Fibroblast of the conjunctiva (primary cell): Measurements from ENCODE around the gene SHMT1.
"Not testable (repeated sequence)": the region's sequence is repeated elsewhere in the genome, so short reads cannot be mapped to it uniquely, and the experiment has no call there.

Experiments used
- DNase-seq: peaks from one replicate; pipeline ENCODE4 v3.0.0-alpha.2; 2010; ENCODE audit warnings: low read depth

SHMT1 gene

DNA sequence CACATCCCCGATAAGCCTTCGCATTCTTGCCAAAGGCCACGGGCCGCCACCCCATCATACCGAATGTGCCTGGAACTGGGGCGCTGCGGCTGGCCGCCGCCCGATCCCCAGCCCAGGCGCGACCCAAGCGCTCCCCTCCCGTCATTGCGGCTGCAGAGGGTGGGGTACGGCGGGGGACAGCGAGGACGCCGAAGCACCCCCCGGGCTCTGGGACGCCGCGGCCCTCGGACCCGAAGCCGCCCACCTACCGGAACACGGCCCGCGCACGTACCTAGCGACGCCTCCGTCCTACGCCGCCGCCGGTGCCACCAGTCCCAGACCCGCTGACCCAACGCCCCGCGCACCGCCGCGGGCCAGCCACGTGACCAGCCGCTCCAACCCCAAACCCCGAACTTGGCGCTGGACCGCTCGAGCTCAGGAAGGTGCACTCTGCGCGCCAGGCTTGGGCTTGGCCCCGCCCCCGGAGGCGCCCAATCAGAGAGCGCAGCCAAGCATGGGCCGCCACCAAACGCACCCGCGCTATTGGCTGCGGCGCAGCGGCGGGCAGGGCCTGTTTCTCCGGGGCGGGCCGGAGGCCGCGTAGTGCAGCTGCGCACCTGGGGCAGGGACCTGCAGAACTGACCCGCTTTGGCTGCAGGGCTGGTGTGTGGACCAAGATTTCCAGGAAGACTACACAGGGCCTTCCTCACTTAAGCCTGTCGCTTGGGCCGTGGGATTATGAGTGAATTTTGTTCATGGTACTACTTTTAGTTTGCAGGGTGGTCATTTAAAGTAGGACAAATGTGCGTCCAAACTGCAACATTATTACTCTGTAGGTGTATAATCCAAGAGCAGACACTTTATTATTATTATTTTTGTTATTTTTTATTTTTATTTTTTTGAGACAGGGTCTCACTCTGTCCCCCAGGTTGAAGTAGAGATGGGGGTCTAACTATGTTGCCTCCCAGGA lies at the start of gene SHMT1:
TSS of gene SHMT1 (minus strand) at position 450 of the 949 bp plus-strand sequence. CDS start 7,569 bp downstream, outside the sequence.
- peak; percentile 67 for DNase-seq

DNA sequence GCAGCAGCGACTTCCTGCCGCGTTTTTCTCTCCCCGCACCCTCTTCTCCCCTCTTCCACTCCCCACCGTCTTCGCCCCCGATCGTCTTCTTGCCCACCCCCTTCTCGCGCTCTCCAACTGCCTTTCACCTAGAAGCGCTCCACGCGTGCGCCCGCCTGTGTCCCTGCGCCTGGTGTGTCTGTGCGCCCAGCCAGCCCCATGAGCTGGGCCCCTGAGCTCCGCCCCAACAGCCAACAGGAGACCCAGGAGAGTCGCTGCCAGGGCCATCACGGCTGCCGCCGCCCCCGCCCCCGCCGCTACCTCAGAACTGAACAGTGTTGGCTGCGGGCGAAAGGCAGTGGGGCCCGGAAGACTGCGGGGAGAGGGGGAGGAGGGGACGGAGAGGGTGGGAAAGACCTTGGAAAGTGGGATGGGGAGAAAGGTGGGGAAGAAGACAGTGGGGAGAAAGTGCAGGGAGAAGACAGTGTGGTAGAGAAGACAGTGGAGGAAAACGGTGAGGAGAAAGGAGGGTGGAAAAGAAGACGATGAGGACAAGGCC lies 48.7 kb upstream of the SHMT1 start:
- DNase-seq: not testable (repeated sequence)

DNA sequence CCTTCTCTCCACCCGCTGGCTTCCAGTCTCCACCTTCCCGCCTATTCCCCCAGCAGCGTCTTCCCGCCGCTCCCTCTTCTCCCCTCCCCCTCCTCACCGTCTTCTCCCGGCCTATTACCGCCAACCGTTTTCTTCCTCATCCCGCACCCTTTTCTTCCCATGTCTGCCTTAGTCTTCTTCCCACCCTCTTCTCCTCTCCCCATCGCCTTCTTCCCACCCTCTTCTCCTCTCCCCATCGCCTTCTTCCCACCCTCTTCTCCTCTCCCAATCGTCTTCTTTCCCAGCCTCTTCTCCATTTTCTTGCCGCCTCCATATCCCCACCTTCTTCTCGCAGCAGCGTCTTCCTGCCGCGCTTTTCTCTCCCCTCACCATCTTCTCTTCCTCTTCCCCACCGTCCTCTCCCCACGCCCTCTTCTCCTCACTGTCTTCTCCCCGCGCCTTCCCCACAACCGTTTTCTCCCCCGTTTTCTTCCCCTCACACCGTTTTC lies 48.1 kb upstream of the SHMT1 start:
- DNase-seq: peak; percentile 47

DNA sequence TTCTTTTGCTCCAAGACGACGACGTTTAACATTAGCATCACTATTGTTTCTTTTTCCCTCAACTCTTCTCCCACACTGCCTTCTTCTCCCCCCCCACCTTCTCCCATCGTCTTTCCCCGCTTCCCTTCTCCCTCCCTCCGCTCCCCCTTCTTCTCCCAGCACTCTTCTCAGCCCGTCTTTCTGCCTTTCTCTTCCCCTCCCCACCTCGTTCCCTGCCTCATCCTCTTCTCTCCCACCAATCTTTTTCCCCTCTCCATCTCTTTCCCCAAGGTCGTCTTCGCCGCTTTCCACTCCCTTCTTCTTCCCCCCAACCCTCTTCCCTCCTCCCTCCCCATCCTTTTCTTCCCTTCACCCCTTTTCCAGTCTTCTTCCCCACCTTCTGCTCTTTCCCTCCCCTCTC lies 47.4 kb upstream of the SHMT1 start:
- not testable (repeated sequence) for DNase-seq

DNA sequence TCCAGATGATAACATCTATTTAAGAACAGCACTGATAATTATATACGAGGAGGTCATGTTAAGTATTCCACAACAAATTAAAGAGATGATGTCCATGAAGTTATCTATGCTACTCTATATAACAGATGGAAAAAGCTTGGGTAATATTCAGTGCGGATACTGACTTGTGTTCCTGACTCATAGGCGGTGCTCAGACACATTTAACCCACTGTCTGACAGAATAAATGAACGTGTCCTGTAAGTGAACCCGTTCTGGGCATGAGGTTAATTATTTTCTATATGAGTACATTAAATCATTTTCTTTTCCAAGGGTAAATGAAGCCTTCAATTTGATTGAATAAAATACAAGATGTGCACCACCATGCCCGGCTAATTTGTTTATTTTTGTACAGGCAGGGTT lies 46.0 kb upstream of the SHMT1 start:
- DNase-seq: not testable (repeated sequence)

DNA sequence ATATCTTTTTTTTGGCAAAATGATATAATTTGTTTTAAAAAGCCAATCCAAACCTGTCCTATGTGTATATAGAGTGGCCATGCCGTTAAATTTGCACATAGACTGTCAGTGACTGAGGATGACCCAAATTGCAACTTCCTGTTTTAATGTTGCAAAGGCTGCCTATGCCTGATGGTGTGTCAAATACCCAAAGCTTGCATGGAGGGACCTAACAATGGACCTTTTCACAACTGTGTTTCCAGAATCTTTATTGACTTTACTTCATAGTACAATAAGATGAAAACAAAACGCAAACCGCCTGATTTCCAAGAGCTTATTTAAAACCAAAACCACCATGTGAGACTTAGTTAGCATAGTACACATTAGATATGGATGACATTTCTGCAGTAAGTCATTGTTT lies 45.6 kb upstream of the SHMT1 start:
- not testable (repeated sequence) for DNase-seq

DNA sequence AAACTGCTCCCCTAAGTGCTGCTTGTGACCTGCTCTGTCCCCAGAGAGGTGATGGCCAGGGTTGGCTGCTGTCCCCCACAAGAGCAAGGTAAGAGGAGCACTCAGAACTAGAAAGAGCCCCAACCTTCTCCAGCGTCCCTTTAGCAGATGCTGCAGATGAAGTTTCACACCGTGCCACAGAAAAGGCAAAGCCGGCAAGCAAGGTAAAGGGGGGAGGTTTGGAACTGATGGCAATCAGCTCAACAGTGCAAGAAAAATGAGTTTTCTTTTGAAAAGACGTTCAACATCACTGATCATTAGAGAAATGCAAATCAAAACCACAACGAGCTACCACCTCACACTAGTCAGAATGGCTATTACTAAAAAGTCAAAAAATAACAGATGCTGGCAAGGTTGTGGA lies 40.3 kb upstream of the SHMT1 start:
- not testable (repeated sequence) for DNase-seq

DNA sequence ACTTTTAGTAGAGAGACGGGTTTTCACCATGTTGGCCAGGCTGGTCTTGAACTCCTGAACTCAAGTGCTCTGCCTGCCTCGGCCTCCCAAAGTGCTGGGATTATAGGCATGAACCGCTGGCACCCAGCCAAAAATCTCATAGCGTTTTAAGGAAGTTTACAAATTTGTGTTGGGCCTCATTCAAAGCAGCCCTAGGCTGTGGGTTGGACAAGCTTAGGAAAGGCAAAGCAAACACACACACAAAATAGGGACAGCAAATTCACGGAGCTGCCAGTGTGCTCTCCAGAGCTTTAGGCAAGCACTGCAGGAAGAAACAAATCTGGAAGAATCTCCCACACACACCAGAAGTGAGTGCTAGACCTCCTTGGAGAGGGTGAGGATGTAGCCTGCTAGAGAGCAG lies 39.8 kb upstream of the SHMT1 start:
- not testable (repeated sequence) for DNase-seq

DNA sequence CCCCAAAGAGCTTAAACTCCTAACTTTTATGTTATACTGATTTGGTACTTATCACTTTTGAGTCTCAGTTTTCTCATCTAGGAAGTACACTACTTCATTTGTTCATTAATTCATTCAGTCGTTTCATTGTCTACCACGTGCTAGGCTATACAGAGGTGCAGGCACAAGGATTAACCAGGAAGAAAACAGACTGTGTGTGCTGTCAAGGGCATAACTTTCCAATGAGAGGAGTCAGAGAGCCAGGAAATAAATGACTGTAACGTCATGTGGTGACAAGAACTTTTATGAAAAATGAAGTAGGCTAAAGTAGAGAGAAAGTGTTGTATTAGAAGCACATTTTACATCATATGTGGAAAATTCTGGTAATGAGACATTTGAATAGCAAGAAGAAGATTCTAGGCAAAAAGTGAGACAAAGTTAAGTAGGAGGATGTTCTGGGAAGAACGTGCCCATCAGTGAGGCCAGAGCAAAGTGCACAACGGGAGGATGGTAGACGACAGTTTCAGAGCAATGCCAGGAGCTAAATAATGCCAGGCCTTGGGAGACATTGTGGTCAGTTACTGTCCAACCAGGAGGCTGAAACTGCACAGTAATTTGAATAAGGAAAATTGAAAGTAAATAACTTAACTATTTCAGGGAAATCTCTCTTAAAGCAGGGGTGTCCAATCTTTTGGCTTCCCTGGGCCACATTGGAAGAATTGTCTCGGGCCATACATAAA lies 38.7 kb upstream of the SHMT1 start:
- DNase-seq: not testable (repeated sequence)

DNA sequence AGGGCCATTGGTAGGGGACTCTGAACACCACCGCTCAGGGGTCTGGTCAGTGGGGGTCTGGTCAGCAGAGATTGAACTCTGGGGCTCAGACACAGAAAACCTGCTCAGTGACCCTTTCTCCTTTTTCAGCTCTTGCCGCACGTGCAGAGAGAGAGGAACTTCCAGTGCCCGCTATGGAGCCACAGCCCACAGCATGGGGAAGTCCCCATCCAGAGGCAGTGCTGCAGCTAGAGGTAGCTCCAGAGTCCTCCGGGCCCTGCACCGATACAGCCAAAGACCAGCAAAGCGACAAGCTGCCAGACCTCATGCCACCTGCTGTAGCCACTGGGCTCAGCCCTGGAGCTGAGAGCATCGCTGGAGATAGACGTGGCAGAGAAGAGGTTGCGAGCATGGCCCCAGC lies 25.4 kb upstream of the SHMT1 start:
- DNase-seq: not testable (repeated sequence)

DNA sequence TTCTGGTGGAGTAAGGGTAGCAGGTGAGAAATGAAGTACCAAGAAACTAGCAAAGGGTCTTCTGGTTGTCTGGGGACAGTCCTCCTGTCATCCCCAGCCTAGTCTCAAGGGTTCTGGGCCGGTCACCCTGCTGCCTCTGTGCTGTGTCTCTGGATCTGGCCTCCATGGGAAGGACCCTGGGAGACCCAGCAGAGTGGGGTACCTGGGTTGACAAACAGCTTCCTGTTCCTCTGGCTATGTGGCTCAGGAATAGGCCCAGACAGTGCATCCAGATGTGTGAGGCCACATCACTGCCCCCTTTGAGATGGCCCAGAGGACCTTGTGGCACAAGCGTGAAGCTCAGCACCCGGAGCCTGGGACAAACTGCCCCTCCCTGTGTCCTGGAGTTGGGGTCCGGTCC lies 24.9 kb upstream of the SHMT1 start:
- not testable (repeated sequence) for DNase-seq

DNA sequence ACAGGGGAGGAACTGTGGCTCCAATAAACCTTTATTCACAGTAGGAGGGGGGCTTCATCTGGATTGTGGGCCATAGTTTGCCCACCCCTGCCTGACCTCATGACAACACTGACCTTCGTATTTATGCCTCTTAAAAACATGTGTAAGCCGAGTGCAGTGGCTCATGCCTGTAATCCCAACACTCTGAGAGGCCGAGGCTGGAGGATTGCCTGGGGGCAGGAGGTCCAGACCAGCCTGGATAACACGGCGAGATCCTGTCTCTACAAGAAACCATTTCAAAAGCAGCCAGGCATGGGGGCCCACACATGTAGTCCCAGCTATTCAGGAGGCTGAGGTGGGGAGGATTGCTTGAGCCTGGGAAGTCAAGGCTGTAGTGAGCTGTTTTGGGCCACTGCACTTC lies 24.2 kb upstream of the SHMT1 start:
- DNase-seq: not testable (repeated sequence)

DNA sequence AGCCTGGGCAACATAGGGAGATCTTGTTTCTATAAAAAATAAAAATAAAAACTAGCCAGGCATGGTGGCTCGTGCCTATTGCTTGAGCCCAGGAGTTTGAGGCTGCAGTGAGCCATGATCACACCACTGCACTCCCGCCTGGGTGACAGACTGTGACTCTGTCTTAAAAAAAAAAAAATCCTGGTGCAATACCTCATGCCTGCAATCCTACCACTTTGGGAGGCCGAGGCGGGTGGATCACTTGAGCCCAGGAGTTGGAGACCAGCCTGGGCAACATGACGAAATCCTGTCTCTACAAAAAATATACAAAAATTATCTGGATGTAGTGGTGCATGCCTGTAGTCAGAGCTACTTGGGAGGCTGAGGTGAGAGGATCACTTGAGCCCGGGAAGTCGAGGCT lies 20.9 kb upstream of the SHMT1 start:
- DNase-seq: not testable (repeated sequence)

DNA sequence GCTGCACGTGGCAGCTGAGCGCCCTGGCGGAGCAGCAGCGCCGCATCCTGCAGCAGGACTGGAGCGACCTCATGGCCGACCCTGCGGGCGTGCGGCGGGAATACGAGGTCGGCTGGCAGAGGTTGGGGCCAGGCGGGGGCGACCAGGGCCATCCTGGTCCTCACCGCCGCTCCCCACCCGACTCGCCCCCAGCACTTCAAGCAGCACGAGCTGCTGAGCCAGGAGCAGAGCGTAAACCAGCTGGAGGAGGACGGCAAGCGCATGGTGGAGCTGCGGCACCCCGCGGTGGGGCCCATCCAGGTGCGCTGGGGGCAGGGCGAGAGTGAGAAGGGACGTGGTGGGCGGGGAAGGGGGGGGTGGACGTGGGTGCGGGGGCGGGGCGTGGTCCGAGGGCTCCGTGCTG lies 19.7 kb upstream of the SHMT1 start:
- DNase-seq: not testable (repeated sequence)

DNA sequence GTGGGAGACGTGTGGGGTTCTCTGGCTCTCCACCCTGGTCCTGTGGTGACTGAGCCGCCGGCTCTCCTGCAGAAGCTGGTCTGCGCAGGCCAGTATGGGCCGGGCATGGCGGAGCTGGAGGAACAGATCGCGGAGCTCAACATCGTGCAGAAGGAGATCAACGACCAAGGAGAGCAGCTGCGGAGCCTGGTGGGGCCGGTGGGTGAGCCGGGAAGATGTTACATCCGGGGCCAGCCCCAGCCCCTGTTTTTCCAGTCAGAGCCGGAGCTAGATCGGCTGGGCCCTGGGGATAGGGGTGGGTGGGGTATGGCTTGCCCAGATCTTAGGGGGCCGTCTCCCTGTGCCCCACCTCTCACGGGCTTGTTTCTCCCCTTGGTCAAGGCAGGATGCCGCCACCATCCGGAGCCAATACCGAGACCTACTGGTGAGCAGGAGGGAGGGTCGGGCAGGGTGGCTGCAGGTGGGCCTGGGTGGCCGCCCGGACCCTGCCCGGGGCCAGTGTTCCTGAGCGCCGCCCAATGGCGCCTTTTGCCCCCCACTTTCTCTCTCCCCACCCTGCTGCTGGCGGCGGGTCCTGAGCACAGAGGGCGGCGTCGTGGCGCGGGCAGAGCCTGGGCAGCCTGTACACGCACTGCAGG lies 19.2 kb upstream of the SHMT1 start:
- DNase-seq: no peak

DNA sequence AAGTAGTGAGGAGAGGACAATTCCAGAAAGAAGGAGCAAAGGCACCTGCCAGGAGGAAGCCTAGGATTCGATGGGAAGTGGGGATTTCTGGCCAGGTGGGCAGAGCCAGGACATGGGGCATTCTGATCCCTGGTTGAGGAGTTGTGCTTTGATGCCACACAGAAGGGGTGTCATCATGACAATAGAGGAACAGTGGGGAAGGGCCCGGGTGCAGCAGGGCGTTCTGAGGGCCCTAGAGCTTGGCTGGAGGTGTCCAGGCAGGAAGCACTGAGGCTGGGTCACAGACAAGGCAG lies 18.5 kb upstream of the SHMT1 start:
- DNase-seq: no peak

DNA sequence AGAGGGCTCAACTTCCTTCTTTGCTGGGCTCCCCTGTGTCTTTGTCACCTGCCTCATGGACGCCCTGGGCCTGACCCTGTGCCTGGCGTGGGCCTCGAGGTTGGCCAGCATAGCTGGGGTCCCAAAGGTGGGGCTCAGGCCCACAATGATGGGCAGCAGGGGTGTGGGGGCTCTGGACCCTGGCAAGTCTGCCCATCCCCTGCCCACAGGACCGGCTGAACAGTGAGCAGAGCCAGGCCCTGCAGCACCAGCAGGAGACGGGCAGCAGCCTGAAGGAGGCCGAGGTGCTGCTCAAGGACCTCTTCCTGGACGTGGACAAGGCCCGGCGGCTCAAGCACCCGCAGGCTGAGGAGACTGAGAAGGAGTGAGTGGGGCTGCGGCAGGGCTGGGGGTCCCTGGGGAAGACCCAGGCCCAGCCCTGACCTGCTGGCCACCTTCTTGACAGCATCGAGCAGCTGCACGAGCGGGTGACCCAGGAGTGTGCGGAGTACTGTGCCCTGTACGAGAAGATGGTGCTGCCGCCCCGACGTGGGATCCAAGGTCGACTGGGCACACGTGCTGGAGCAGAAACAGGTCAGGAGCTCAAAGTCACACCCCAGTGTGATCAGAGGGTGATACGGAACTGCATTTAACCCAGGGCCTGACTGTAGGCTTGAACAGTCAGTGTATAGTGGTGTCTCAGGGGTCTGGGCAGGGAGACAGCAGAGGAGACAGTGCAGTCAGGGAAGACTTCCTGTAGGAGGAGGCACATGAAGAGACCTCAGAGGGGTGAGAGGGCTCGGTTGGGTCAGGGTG lies 18.0 kb upstream of the SHMT1 start:
- DNase-seq: no peak

DNA sequence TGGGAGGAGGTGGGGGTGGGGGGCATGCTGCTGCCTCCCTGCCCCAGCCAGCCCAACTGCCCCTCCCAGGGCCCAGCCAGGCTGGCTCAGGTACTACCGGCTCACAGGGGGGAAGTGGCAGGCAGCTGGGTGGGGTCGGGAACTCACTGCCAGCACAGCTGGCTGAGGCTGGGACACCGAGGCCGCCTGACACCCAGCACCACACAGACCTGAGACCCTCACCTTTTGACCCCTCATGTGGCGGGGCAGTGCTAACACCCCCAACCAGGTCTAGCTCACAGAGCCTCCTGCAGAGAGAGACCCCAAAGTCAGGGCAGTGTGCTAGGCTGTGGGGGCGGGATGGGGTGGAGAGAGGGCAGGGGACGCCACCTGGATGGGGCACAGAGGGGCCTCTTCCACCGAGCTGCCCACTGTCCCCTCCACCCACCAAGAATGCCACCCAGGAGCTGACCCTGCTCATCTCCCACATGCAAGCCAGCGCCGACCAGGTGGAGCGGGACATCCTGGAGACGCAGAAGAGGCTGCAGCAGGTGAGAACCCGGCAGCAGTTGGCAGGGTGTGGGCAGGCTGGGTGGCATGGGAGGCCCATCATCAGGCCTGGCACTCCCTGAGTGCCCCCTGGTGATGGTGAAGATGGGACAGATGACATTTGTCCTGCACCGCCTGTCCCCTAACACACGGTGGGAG lies 17.3 kb upstream of the SHMT1 start:
- DNase-seq: no peak

DNA sequence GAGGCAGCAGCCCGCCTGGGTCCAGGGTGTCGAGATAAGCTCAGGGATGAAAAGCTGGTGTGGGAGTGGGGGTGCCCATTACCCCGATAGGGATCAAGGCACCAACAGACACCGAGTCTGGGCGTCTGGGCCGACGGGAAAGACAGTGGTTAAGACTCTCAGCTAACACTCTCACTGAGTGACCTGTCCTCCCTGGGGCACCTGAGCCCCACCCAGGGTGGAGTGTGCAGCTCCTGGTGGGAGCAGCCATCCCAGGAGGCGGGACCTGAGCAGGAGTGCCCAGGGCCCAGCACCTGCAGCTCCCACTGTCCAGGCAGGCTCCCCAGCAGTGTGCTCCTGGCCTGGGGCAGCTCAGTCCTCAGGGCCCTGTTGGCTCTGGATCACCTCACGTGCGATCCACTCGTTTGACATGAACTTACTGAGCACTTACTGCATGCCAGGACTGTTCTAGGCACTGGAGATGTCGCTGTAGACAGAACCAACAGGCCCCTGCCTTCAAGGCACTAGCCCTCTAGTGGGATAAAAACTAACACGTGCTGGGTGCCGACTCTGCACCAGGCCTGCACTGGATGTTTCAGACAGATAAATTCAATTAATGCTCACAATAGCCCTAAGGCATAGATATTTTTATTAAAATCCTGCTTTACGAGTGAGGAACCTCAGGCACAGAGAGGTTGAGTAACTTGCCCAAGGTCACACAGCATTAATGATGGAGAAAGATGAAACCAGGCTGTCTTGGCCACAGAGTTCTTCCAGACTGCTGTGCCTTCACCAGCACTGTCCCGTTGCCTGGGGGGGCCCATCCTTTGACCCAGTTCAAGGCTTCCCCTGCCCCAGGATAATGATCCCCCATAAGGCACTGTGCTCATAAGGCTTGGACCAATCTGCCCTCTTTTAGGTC lies 16.1 kb upstream of the SHMT1 start:
- no peak for DNase-seq

DNA sequence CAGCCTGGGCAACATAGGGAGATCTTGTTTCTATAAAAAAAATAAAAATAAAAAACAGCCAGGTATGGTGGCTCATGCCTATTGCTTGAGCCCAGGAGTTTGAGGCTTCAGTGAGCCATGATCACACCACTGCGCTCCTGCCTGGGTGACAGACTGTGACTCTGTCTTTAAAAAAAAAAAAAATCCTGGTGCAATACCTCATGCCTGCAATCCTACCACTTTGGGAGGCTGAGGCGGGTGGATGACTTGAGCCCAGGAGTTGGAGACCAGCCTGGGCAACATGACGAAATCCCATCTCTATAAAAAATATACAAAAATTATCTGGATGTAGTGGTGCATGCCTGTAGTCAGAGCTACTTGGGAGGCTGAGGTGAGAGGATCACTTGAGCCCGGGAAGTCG lies 15.3 kb upstream of the SHMT1 start:
- DNase-seq: not testable (repeated sequence)
